NCI-H510A treated with DMSO at 0.1 percent for 48 hours (cell line): ENCODE data around the gene PIK3C3.
"Not testable (repeated sequence)": the region's sequence is repeated elsewhere in the genome, so short reads cannot be mapped to it uniquely, and the experiment has no call there.

ENCODE experiments used
- DNase-seq: peaks from one replicate; lab custom pipeline; 2025; lab: John Stamatoyannopoulos, UW

PIK3C3 gene

DNA sequence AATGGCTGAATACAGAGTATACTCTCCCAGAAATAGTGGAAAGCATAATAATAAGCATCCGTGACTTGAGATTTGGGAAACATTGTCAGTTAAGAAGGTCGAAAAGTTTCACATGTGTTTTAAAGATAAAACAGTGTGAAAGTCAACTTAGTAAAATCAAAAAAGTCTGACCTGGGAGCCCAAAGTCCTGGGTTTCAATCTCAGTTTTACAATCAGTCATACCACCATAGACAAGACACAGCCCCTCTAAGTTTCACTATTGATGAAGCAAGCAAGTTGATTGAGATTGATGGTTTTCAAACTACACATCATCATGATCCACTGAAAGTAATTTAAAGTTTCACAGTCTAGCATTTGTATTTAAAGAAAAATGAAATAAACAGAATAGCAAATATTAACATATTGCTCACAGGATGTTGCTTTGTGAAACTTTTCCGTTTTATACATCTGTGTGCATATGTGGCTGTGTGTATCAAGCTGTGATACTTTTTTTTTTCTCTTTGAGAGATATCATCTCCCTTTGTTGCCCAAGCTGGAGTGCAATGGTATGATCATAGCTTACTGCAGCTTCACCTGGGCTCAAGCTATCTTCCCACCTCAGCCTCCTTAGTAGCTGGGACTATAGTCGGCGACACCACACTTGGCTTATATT is 71.1 kb downstream of the PIK3C3 start:
- DNase-seq, result no peak

DNA sequence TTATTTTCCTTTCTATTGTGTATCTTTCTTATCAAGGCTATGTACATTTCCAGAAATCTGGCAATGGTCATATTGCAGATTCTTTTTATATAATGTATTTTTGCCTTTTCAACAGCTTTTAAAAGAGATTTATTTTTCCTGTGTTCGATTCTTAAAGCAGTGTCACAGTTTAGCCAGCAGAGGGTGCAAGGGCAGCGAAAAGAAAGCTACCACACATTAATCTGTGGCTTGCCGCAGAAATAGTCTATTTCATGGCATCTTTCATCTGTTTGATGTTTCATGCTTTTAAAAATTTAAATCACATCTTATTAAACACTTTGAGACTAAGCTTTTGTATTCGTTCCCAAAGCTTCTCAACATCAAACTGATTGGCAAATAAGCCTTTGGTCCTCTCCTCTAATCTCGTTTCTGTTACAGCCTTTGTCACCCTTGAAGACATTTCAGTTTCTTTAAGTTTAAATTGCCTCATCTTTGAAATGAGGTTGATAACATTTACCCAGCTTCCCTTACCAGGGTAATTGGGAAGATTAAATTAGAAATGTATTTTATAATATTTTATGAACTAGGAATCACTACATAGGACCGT is 73.3 kb downstream of the PIK3C3 start:
- peak; percentile 29 for DNase-seq

GRCh38 chr18:42029092-42029491 is 74.1 kb downstream of the PIK3C3 start:
- no peak for DNase-seq

GRCh38 chr18:42030586-42031182 is 75.7 kb downstream of the PIK3C3 start:
- DNase-seq, result peak; percentile 12

GRCh38 chr18:42032447-42032846 is 77.4 kb downstream of the PIK3C3 start:
- DNase-seq, result no peak

DNA sequence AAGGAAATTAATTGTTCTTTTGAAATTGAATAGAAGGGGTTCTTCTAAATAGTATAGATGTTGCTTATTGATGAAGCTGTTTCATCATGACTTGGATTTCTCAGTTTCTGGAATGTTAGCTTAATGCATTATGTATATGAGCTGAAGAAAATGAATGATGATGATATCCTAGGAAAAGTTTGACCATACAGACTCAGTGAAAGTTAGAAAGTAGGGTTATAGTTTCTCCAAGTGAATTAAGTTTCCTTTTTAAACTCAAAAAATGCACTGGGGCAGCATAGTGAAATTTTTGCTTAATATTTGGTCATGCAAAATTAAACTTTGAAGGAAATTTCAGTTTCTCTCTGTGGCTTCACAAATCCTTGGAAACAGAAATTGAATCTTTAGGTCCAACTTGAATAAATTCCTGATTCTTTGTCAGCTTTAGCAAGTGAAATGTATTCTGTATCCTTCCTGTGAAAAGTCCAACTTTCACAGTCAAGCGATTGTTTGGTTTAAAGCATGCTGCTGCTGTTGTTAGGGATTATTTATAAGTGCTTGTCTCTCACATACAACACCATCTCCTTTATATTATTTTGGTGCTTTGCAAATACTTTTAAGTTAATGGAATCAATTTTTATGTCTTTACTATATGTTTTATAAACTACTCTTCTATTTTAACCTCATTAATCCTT is 78.2 kb downstream of the PIK3C3 start:
- DNase-seq, result no peak

GRCh38 chr18:42038936-42039335 is 83.9 kb downstream of the PIK3C3 start:
- no peak for DNase-seq

DNA sequence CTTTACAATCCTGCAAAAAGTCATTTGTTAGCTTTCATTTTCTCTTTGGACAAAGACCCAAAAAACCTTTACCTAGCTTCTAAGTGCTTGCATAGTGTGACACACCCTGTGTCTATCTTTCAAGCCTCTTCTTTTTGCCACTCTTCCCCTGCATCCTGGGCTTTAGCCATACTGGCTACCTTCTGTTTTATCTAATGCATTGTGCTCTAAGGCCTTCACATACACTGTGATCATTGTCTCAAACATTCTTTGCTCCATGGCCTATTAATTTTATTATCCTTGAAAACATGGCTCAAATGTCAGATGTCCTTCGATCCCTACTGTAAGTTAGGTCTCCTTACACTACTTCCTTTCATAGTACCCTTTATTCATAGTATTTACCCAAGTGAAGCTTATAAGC is 84.4 kb downstream of the PIK3C3 start:
- no peak for DNase-seq

DNA sequence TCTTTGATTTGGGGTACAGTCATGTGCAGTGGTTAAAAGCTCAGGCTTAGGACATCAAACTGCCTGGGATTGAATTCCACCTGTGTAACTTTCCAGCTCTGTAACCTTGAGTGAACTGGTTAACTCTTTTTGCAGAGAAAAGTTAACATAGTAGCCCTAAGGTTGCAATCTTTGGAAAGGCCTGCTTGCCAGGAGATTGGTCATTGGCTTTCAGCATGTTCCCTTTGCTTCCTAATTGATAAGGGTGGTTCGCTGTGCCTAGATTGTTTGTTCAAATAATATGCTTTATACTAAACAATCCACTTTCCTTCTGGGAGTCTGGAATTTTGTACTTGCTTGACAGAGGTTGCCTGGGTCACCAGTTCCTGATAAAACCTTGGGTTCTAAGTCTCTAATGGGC is 86.8 kb downstream of the PIK3C3 start:
- DNase-seq, result no peak

DNA sequence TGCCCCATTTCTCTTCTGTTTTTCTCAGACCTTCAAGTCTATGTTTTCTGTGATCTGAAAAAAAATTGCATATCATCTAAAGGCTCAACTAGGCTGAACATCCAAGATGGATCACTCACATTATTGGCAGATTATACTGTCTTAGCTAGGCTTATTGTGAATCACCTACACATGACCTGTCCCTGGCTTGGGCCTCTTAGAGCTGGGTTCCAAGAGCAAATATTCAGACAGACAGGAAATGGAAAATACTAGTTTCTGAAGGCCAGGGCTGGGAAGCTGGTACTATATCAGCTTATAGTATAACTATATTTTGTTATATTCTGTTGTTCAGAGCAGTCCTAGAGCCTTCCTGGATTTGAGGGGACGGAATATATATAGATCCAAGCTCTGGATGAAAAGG is 90.3 kb downstream of the PIK3C3 start:
- DNase-seq, result no peak

- no peak for DNase-seq
Observed at GRCh38 chr18:42047721-42048120, 92.7 kb downstream of the PIK3C3 start.

DNA sequence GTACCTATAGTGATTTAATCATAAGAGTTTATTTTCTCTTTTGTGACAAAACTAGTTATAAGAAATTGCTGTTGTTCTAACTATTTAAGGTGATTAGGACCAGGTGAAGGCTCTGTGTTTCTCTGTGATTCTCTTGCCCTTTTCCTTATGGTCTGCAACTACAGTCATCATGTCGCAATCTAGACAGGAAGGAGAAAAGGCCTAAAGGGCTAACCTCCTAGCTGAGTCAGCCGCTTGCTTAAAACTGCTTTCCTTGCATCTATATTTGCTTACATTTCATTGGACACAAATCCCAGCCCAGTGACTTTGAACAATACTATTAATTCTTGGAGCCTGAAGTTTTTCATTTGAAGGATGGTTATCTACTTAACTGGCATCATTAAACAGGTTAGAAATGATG is 93.1 kb downstream of the PIK3C3 start:
- no peak for DNase-seq

- DNase-seq, result not testable (repeated sequence)
Observed at GRCh38 chr18:42049536-42049935, 94.5 kb downstream of the PIK3C3 start.

- DNase-seq, result no peak
Observed at GRCh38 chr18:42051411-42051810, 96.4 kb downstream of the PIK3C3 start.

DNA sequence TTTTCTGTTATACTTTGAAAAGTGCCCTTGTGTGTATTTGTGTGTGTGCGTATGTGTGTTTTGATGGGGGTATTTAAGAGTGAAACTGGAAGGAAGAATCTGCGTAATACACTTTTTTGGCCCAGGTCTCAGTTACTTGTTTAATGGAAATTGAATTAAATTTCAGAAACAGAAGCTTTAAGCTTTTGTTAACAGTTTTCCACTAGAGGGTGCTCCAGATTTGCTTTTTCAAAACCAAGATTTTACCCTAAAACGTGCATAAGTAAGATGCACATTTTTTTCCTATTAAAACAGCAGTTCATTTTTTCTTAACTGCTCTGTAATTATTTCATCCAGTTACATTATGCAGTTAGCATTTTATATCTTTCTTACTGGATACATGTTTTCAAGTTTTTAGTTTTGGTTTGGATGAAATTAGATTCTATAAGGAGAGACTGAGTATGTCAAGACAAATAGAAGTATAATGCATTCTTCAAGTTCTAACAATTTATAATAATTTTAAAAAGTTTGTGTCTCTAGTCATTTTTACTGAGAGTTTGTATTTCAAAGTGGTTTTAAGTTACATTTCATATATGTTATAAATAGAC is 97.2 kb downstream of the PIK3C3 start:
- DNase-seq, result no peak

DNA sequence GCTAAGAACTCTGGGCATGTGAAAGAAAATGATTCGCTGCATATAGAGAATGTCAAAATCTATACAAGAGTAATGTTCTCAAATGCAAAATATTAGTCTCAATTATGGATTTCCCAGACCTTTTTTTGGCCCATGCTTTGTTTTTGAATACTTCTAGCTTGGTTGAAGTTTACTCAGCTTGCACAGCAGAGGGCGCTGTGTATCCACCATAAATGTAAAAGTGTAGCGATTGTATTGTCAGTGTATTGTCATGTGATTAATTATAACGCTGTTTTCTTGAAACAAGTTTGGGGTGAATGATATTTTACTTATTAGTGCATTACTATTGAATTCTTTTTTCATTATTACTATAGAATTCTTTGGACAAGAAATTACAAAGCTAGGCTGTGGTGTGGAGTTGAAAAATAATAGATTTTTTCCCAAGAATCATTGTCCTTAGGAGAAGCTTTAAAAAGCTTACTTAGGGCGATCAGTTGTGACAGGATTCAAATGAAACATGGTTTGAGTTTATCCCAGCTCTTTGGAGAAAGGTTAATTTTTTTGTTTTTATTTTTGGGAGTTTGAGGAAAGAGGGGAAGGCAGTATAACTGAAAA is 98.3 kb downstream of the PIK3C3 start:
- peak; percentile 66 for DNase-seq

DNA sequence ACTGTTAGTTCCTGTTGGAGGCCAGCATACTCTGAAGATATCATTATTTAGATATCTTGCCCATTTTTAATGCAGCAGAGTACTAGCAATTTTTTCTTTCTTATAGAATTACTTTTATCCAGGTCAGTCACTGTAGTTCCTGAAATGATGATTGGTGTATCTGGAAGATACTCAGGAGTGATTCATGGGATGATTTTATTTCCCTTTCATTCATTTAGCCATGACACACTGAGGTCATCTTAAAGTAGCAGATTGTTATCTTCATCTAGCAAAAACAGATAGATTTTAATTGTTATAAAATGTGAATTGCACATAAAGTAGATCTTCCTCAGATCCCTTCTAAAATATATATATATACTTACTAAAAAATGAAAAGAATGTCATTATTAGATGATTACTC is 109.1 kb downstream of the PIK3C3 start:
- DNase-seq, result no peak

- DNase-seq, result no peak
Observed at GRCh38 chr18:42067518-42067917, 112.5 kb downstream of the PIK3C3 start.

DNA sequence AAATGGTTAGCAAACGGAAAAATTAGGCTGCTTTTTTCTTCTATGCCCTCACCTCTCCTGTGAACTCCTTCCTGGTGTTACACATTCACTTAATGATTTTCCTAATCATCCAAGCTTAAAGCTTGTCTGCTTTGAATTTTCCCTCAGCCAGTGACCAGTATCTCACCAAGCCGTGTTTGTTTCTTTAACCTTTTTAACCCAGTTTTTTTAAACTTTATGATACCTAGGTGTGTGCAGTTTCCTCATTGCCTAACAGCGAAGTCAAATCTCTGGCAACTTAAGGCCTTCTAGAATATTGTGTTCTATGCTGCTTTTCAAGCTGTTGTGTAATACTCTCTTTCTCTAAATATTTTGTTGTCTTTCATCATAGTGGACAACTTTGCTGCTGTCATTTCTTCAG is 113.0 kb downstream of the PIK3C3 start:
- no peak for DNase-seq

GRCh38 chr18:42069036-42069435 is 114.0 kb downstream of the PIK3C3 start:
- no peak for DNase-seq

DNA sequence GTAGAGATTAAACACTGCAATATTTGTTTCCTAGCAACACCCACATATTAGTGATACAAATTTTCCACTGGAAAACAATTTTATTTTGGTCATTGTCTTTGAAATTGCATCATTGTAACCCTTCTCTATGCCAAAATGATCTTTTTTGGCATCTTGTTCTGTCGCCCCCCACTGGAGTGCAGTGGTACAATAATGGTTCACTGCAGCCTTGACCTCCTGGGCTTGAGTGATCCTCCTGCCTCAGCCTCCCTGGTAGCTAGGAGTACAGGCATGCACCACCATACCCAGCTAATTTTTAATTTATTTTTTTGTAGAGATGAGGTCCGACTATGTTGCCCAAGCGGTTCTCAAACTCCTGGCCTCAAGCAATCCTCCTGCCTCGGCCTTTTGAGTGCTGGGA is 117.4 kb downstream of the PIK3C3 start:
- DNase-seq, result no peak

- DNase-seq, result no peak
Observed at GRCh38 chr18:42074704-42075103, 119.7 kb downstream of the PIK3C3 start.
